IPS-NIHi7 (cell line): ENCODE measurements around the gene CIZ1.
"Not testable (repeated sequence)": the region's sequence is repeated elsewhere in the genome, so short reads cannot be mapped to it uniquely, and the experiment has no call there.

Source experiments
- DNase-seq: peaks from one replicate; pipeline ENCODE4 v3.0.0; 2012; ENCODE audit warnings: mixed read lengths; ENCODE audit errors: extremely low spot score

CIZ1 gene

DNA sequence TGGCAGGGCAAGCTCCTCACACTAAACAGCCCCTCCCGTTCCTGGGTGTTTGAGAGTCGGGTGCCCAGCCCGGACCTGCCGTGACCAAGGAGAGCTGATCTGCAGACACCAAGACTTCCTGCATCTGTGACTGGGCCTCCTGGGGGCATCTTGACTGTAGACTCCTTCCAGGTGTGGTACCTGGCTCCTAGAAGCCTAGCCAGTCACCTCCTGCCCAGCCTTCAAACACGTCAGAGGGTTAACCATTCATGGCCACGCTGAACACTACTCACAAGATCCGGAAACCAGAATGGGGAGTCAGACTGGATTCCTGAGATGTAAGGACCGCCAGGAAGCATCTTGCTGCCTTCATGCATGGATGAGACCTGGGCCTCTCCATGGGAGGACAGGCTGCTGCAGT is 45.8 kb downstream of the CIZ1 start:
- DNase-seq: no peak

DNA sequence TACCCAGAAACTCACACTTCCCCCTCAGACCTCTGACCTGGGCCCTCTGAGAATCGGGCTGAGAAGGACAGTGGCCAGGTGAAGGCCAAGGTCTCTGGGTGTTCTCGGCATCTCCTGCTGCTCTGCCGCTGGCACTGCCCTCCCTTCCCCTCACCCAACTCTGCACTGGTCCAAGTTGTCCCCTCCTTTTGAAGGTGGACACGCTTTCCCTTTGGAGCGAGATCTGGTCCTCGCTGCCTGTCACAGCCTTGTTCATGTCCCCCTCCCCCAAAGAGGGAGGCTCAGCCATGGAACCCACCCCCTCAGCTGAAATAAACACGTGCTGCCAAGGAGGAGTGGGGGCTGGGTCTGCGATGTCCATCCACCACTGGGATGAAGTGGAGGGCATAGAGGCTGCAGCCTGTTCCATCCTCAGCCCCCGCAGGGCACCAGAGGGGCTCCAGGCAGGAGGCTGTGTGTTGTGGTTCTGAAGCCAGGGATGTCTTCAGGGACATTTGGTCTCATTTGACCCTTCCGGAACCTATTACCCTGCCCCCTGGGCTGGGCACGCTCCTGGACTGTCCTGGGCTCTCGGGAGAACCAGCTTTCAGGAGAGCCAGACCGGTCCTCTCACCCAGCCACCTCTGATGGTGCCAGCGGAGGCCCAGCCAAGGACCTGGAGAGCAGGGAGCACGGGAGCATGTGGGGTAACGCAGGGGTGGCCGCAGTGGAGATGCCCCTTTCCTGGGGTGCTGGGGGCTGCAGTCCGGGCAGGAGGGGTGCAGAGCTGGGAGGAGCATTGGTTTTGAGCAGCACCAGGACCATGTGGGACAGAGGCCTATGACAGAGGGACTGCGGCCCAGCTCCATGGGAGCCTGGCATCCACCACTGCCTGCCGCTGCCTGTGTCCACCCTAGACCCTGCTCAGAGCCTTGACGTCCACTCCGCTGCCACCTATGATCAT is 46.9 kb downstream of the CIZ1 start:
- no peak for DNase-seq

DNA sequence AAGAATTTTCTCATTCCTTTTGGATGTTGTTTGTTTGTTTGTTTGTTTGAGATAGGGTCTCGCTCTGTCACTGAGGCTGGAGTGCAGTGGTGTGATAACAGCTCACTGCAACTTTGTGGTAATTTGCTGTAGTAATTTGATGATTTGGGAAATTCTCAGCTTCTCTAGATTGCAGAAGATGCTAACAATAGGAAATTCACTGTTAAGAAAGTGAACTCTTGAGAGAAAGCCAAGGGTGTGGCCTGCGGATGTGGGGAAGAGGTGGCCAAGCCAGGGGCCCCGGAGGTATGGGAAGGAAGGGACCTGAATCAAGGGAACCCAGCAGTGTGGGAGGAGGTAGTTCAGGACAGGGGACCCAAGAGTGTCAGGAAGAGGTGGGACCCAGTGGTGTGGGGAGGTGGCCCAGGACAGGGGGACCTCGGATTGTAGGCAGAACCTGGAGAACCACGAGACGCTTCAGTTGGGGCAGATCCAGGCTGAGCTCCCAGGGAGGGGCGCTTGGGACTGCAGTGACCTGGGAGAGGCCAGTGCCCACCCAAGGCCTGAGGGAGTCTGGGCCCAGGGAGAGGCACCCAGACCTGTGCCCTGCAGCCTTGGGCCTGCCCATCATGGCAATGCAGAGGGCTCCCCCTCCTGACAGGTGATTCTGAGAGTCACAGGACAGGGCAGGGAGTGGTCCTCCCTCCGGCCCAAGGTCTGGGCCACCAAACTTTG is 47.7 kb downstream of the CIZ1 start:
- no peak for DNase-seq

DNA sequence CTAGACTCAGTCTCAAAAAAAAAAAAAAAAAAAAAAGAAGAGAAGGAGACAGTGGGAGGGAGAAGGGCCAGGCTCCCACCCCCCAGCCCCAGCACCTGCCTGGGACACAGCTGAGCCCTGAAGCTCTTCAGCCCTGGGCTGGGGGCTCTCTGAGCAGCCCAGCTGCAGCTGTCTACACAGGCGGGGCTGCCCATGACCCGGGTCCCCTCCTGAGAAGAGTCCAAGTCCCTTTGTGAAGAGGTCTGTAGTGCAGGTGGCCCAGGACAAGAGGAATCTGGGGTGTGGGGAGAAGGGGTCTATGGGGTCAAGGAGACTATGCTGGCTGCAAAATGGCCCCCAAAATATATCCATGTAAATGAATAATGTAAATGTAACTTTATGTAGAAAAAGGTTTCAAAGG is 48.8 kb downstream of the CIZ1 start:
- DNase-seq: no peak

DNA sequence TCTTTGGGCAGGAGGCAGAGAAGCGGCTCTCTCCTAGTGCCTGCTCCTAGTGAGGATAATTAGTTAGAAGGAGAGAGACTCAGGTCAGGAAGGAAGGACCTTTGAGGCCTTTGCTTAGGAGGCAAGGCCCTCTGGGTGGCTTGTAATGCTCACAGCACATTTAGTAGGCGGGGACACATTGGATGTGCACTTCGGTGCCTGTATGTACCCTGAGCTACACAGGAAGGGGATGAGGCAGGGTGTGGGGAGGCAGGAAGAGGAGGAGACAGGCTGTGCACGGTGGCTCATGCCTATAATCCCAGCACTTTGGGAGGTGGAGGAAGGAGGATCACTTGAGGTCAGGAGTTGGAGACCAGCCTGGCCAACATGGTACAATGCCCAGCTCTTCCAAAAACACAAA is 49.3 kb downstream of the CIZ1 start:
- no peak for DNase-seq

DNA sequence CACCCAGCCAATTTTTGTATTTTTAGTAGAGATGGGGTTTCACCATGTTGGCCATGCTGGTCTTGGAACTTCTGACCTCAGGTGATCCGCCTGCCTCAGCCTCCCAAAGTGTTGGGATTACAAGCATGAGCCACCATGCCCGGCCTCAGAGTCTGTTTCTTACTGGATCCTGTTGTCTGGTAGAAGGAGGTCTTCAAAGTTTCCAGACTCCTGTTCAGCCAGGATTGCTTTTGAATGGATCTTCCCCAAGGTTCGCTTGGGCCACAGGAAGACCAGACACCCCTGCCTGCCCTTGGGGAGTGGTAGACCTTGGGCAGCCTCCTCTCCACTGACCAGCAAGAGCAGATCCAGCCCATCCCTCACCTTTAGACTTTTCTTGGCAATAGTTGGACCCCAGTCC is 49.8 kb downstream of the CIZ1 start:
- no peak for DNase-seq

DNA sequence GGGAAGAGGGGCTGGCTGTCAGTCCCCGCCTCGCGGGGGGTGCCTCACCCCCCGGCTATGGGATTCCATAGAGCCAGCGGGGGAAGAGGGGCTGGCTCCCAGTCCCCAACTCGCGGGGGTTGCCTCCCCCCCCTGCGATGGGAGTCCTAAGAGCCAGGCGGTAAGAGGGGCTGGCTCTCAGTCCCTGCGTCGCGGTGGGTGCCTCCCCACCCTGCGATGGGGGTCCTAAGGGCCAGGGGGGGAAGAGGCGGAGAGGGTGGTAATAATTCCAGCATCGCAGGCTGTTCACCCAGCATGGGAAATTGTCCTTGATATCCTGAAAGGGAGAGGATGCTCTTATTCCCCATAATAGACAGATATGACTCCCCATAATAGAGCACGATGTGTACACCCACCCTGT is 51.8 kb downstream of the CIZ1 start:
- no peak for DNase-seq

DNA sequence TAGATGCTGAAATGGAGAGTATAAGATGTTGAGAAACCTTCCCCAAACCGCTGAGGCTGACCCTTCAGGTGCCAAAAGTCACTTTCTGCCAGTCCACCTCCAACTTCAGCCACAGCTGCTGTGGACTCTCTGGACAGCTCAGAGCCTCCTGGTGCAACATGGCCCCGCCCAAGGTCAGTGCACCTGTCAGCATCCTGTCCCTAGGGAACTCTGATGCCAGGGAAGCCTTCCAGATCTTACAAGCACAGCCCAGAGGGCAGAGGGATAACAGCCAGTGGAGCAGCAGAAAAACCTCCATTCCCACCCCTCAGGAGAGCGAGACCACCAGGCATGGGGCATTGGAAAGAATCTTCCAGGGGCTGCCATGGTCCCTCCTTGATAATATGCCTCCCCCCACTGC is 53.4 kb downstream of the CIZ1 start:
- no peak for DNase-seq

DNA sequence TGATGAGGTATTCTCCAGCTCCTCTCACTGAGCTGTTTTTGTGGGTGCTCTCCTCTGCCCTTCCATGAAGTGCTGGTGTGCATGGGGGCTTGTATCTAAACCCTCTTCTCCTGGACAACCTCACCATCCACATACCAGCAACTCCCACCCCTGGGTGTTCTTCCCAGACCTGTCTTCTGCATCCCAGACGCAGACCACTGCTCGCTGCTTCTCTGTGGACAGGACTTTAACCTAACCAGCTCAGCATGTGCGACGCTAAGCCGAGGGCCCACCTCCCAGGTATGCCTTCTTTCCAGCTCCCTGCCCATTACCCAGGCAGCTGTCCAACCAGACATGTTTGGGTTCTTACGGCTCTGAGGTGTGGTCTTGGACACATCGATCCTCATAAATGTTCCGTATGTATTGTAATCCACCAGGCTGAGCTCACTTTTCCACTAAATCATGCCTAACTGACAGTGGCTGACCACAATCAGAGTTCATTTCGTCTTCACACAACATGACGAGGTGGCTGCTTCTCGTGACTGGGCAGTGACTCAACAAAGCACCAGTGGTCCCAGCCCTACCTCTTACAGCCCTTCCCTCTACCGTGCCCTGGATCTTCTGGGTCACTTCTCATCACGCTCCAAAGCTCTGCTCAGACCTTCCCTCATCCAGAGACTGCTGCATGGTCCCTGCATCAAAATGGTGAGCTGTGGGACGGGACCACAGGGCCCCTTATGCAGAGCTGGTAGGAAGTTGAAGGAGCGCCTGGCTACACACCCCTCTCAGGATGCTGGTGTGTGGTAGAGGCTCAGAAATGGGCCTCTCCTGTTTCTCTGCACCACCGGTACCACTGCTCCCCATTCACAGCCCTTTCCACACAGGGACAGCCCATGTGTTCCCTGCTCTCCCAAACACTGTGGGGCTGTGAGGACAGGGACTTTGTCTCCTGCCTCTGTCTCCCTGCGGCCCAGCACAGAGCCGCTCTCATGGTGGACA is 54.3 kb downstream of the CIZ1 start:
- DNase-seq: no peak

DNA sequence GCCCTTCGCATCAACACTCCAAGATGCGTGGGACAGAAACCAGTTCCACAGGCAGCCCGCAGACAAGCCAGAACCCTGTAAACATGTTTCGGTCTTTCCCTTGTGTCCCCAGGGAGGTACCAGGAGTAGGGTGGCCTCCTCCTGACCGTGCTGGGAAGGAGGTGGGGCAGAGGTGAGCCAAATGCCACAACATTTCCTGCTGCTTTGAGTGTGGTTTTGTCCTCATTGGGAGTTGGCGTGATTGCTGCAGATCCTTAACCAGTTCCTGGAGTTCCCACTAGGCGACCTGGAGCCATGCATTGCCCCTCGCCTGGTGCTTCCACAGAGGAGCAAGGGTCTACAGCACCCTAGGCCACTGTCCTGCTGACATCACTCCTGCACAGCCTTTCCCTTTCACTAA is 55.8 kb downstream of the CIZ1 start:
- DNase-seq: not testable (repeated sequence)

DNA sequence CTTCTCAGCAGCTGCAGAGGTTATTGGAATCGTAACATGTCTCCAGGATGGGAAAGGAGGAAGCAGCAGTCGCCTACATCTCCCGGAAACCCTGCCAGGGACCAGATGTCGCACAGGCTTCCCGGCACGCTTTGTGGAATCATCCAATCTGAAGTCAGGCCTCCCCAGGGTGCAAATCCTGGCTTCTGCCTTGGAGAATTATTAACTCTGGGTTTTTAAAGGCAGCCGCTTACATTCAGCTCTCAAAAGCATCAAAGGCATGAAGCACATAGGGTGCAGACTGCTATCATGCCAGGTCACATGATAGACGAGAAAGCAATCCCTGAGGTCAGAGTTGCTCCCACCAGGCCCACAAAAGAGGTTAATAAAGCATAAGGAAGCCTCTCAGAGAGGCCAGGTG is 59.2 kb downstream of the CIZ1 start:
- not testable (repeated sequence) for DNase-seq

DNA sequence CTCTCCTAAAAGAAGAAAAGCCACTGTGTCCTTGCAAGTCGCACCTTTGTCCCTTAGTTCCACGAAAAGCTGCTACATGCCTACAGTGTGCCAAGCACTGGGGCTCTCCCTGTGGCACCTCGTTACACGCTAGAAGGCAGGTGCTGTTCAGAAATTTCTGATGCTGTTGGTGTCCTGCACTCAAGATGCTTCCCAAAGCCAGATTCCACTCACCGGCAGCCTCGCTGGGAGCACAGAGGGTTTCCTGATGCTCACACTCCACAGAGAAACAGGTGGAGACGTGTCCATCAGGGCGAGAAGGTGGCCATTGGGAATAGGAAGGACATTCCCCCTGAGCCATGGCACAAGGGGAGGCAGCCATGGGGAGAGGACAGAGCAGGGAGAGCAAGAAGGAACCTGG is 60.0 kb downstream of the CIZ1 start:
- not testable (repeated sequence) for DNase-seq

DNA sequence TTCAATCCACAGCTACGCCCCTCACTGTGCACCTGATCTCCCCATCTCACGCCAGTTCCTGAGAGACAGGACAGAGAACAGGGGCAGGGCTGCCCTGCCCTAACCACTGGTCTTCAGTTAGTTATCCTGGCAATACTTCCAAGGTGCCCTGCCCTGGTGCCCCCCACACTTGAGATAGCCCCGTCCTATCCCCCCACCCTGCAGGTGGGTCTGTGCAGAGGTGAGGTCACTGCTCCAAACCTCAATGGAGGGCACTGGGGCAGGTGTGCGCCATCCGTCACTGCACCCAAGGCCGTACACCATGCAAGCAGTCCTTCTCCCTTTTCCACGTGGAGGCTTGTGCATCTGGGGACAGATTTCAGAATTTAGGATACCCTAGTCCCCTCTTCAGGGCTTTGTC is 60.7 kb downstream of the CIZ1 start:
- DNase-seq: not testable (repeated sequence)

DNA sequence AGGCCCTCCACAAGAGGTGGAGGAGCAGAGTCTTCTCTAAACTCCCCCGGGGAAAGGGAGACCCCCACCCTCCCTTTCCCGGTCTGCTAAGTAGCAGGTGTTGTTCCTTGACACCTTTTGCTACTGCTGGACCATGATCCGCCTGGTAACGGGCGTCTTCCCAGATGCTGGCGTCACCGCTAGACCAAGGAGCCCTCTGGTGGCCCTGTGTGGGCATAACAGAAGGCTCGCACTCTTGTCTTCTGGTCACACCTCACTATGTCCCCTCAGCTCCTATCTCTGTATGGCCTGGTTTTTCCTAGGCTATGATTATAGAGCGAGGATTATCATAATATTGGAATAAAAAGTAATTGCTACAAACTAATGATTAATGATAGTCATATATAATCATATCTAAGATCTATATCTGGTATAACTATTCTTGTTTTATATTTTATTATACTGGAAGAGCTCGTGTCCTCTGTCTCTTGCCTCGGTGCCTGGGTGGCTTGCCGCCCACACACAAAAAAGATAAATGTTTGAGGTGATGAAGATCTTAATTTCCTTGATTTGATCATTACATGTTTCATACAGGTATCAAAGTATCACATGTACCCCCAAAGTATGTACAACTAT is 61.3 kb downstream of the CIZ1 start:
- not testable (repeated sequence) for DNase-seq

DNA sequence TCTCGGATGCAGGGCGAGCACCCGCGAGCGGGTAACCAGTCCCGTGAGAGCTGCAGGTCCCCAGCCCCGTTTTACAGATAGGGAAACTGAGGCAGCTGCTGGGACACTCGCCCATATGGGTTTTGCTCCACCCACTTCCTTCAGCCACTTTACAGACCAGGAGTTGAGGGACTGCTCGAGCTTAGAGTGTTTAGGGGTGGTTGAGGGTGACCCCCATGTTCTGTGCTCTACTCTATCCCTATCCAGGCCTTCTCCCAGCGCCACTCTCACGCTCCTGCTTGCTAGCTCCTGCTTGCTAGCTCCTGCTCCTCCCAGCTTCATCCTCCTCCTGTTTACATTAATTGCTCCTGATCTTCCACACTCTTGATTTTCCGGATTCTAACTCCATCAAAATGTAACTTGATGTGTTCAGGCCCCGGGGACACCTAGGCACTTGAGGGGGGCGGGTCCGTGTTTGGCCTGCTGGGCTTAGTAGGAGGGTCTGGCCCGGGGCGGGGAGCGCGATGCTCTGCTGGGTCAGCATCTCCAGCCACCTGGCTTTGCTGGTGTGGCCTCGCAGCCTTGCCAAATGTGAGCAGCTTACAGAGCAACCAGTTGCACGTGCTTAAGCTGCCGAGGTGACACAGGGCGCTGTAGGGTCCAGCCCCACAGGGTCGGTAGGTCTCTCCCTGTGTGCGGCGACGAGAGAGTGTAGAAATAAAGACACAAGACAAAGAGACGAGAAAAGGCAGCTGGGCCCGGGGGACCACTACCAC is 62.4 kb downstream of the CIZ1 start:
- no peak for DNase-seq

DNA sequence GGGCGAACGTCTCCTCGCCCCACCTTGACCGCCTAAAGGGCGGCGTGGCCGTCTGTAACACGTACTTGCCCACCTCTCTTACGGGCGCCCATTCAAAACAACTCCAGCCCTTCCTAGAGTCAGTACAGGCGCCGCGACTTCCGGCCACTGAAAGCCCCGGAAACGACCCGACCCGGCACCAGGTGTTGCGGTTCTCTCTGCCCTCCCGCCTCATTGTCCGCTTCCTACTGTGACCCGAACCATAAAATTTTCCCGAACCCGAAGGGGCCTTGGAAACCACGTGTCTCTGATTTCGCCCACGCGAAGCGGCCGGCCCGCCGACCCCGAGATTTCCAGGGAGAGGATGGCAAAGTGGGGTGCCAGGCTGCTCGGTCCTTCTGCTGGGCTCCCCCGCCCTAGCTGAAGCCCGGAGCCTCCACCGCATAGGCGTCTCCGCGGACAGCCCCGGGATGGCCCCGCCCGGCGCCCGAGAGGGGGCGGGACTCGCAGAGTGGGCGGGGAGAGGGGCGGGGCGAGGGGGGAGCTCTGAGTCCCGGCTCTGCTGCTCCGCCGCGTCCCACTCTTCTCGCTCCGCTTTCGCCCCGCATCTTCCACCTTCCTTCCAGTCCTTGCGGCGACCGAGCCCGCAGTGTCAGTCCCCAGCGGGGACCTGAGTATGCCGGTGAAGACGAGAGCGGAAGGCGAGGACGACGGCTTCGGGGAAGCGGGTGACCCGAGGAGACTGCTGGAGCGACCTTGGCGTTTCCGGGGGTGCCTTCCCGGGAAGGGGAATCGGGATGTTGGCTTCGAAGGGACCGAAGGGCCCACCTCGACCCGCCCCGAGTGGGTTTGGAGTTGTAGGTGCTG is 63.2 kb downstream of the CIZ1 start:
- peak; percentile 87 for DNase-seq

DNA sequence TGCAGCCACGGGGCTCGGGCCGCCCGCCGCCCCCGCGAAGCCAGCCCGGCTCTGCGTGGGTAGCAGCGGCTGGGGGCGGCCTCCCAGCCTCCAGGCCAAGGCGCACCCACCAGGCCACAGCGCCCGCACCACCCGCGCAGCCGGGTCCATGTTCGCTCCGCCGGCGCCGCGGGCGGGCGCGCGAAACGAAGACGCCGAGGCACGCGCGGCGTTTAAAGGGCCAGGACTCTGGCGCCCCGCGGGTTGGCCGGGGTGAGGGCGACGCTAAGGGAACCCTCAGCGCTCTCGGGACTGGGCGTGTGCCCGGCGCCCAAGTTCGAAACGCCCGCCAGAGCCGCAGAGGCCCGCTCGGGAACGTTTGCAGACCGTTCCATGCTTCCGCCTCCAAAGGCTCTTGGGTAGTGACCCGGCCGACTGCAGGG is 63.8 kb downstream of the CIZ1 start, which contains the start of gene PTGES2:
TSS of gene PTGES2 (minus strand) at position 162 of the 422 bp plus-strand sequence. CDS start at position 150, 12 bp downstream.
- DNase-seq: peak; percentile 64

DNA sequence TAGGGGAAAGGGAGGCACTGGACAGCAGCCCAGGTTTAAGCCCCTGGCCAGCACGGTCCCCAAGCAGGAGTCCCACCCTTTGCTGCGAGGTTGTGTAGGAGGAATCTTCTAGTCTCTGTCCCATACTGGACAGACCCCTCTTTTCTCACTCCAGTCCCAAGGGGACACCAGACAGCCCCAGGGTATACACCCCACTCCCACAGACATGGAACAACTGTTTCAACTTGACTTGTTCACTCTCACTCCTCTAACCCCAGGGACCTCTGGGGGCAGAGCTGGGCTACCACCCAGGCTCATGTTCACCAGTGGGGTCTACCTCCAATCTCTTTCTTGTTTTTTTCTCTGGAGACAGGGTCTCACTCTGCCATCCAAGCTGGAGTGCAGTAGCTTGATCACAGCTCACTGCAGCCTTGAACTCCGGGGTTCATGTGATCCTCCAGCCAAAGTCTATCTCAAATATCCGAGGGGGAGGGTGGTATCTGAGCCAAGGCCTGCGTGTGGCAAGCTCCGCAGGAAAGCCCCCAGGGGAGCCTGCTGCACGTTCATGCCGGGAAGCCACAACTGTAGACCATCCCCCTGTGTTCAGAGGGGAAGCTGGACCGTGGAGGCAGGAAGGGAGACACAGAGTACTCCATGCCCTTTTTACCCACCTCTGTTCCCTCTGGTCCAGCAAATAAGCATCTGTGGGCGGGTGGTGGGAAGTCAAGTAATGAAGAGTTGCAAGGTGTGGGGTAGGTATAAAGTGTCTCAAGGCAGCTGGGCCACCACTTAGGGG is 65.6 kb downstream of the CIZ1 start:
- no peak for DNase-seq
